ENCODE data around the gene LSM2.

DNA sequence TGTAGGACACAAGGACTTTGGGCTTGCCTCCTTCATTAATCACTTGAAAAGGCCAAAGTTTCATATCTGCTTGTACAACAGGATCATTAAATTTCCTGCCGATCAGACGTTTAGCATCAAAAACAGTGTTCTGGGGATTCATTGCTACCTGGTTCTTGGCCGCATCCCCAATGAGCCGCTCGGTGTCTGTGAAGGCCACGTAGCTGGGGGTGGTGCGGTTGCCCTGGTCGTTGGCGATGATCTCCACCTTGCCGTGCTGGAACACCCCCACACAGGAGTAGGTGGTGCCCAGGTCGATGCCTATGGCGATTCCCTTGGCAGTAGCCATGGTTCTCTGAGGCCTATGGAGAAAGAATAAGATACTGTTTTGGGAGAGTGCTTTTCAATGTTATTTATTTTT is 4.9 kb upstream of the LSM2 start:
- TF ChIP-seq, protein P1, sequence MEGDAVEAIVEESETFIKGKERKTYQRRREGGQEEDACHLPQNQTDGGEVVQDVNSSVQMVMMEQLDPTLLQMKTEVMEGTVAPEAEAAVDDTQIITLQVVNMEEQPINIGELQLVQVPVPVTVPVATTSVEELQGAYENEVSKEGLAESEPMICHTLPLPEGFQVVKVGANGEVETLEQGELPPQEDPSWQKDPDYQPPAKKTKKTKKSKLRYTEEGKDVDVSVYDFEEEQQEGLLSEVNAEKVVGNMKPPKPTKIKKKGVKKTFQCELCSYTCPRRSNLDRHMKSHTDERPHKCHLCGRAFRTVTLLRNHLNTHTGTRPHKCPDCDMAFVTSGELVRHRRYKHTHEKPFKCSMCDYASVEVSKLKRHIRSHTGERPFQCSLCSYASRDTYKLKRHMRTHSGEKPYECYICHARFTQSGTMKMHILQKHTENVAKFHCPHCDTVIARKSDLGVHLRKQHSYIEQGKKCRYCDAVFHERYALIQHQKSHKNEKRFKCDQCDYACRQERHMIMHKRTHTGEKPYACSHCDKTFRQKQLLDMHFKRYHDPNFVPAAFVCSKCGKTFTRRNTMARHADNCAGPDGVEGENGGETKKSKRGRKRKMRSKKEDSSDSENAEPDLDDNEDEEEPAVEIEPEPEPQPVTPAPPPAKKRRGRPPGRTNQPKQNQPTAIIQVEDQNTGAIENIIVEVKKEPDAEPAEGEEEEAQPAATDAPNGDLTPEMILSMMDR (IDR thresholded peaks at IDR 0.05; ENCODE audit: poor library complexity, severe bottlenecking) = no peak
- TF ChIP-seq RAD21 (conservative IDR thresholded peaks at IDR 0.05) = no peak
- TF ChIP-seq EZH2 (IDR thresholded peaks at IDR 0.05; ENCODE audit: borderline replicate concordance, insufficient read depth, low read length, poor library complexity, severe bottlenecking) = no peak
